SK-N-MC (cell line): ENCODE data around the gene ACTR3.

Experiments
- EZH2 ChIP-seq: fragments of 200-600 bp; sonication (generic); IDR thresholded peaks from one replicate; pipeline ENCODE4 v1.6.1; 2017; ENCODE audit warnings: antibody characterized with exemption
- FOXP2 ChIP-seq: optimal IDR thresholded peaks from 2 replicates; pipeline ENCODE3; 2011; ENCODE audit warnings: mild to moderate bottlenecking, moderate library complexity; ENCODE audit not compliant: insufficient read depth; ENCODE audit errors: extremely low read length, control extremely low read depth
- POLR2AphosphoS5 ChIP-seq: IDR thresholded peaks from 2 replicates; pipeline ENCODE4 v1.6.1; 2012; ENCODE audit warnings: mild to moderate bottlenecking, low read depth, low read length, borderline replicate concordance

- TF ChIP-seq EZH2 (no peak), POLR2AphosphoS5 (no peak), FOXP2 (no peak)
These were observed 16.8 kb downstream of the ACTR3 start for GRCh38 chr2:113906647-113907046.
